Psoas muscle (tissue), 8 donors: Measurements from ENCODE around the gene P2RX2. TPM values are rescaled to one million over a fixed set of nuclear protein-coding genes. Genes with fewer than 3 reads are reported as not detected.

Experiments used
- ATAC-seq, 4 donors: fragments of 200-7000 bp; cut with Tn5 transposase; one replicate each; pipeline ENCODE4 v1.9.1; 2020; ENCODE audit warnings: moderate library complexity in 3 of 4, mild to moderate bottlenecking in 2 of 4
- DNase-seq, 2 donors: peaks; one replicate each; pipeline ENCODE4 v3.0.0-alpha.2; 2020
- H3K27ac ChIP-seq: fragments of 200-600 bp; one replicate; pipeline ENCODE4 v1.8.0; 2022
- H3K27me3 ChIP-seq, 3 donors: fragments of 200-600 bp in 1 of 3; one replicate each; pipeline versions ENCODE4 v1.6.1 to v1.8.0; 2013 to 2022; ENCODE audit warnings: low read length in 2 of 3, mild to moderate bottlenecking in 2 of 3, moderate library complexity in 1 of 3; ENCODE audit not compliant: insufficient read depth in 3 of 3
- H3K36me3 ChIP-seq, 2 donors: fragments of 200-600 bp in 1 of 2; one replicate each; pipeline versions ENCODE4 v1.6.1 to v1.8.0; 2013 to 2022; ENCODE audit warnings: low read depth in 1 of 2, mild to moderate bottlenecking in 1 of 2, moderate library complexity in 1 of 2; ENCODE audit not compliant: insufficient read depth in 1 of 2
- H3K4me1 ChIP-seq: fragments of 200-600 bp; one replicate; pipeline ENCODE4 v1.8.0; 2022
- H3K4me3 ChIP-seq: fragments of 200-600 bp; one replicate; pipeline ENCODE4 v1.8.0; 2022; ENCODE audit warnings: mild to moderate bottlenecking
- H3K9me3 ChIP-seq: fragments of 200-600 bp; one replicate; pipeline ENCODE4 v1.8.0; 2022
- CTCF ChIP-seq: fragments of 200-600 bp; IDR thresholded peaks from one replicate; pipeline ENCODE4 v1.8.0; 2022; ENCODE audit warnings: antibody characterized with exemption
- WGBS, 3 donors: extraction: QIAGEN DNeasy Blood & Tissue Kit; methylation state at CpG; one replicate each; pipeline versions ENCODE4 v1.1.6 to v1.1.7; 2013; 5-methylcytosine and 5-hydroxymethylcytosine counted together
- intact Hi-C, 2 donors: fragments of 100-400 bp; cut with DNase I; formaldehyde crosslinking; loops; one replicate each; pipeline versions ENCODE4 v1.11.0 to v1.14.2; 2022
- polyA plus RNA-seq, 3 donors: library from polyadenylated mRNA; stranded (reverse); fragments of 200-250 nt; gene quantifications; one replicate each; pipeline ENCODE4 v1.2.3, GENCODE V29; 2013
- total RNA-seq, 4 donors: library from RNA; stranded (reverse); fragmentation: NEBNext Ultra II Directional in 2 of 4; extraction: Animal tissue kit (Norgen Biotek cat#: 25700) in 2 of 4; gene quantifications; one replicate each; pipeline versions ENCODE4 v1.2.1 to v1.2.4, GENCODE V29; 2021 to 2023
- donor health status: healthy with polysubstance abuse.
- donor health status: DM: no; HTN: no; CAD: no; lungs with moderate emphysema.
- donor health status: Bipolar disorder and iron deficiency.
- donor health status: healthy.
- donor health status: DM: yes; HTN: yes; CAD: no.
- donor health status: DM: no; HTN: no; CAD: no.
- donor health status: DM: no; HTN: no; CAD: no.
- donor health status: DM: yes; HTN: yes; CAD: no.

The P2RX2 gene
- total and polyA plus RNA-seq, 7 donors: 0.01 TPM; not detected in 6

DNA sequence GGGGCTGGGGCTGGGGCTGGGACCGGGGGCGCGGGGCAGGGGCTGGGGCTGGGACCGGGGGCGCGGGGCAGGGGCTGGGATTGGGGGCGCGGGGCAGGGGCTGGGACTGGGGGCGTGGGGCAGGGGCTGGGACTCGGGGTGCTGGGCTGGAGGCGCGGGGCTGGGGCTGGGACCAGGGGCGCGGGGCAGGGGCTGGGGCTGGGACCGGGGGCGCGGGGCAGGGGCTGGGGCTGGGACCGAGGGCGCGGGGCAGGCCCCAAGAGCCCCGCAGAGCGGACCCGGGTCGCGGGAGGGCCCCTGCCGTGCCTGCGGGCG, 452 bp downstream of the P2RX2 start:
- DNase-seq: peak in 1 of 2 donors; percentile 43
- Histone ChIP-seq H3K4me3 (no peak overlapping the region), H3K9me3 (peaks cover 7% of the 10 kb centered on the region), H3K27ac (no peak overlapping the region), H3K27me3 (peaks cover 0 to 54% (median 32%) of the 10 kb centered on the region in 3 donors), H3K36me3 (peaks cover 0 to under 1% of the 10 kb centered on the region in 2 donors), H3K4me1 (peaks cover 3% of the 10 kb centered on the region)
- ATAC-seq: no peak
- 5 to 9% methylated on average over 18 to 27 of the region's 28 CpGs; no CpG with 5 or more reads in 1 of the 3 donors for WGBS, 3 donors
- intact Hi-C loops: loop anchor here in 1 of 2 donors (5.0 to 10.0 kb wide), 2 partner anchors 202 to 464 kb away; no protein-coding TSS in a partner anchor
- no peak for TF ChIP-seq CTCF

GRCh38 chr12:132619386-132620112, 973 bp downstream of the P2RX2 start:
- Histone ChIP-seq H3K36me3 (peaks cover 0 to 6% of the 10 kb centered on the region in 2 donors), H3K4me1 (peaks cover 3% of the 10 kb centered on the region), H3K27ac (no peak overlapping the region), H3K9me3 (peaks cover 7% of the 10 kb centered on the region), H3K4me3 (no peak overlapping the region), H3K27me3 (peaks cover 0 to 54% (median 32%) of the 10 kb centered on the region in 3 donors)
- ATAC-seq (no peak), DNase-seq (peak in 1 of 2 donors; percentile 45)
- WGBS, 3 donors: 10 to 14% (median 13%) methylated on average over 20 to 53 of the region's 53 CpGs
- TF ChIP-seq CTCF: no peak
- intact Hi-C loops: loop anchor here in 1 of 2 donors (5.0 to 10.0 kb wide), 2 partner anchors 202 to 465 kb away; no protein-coding TSS in a partner anchor

GRCh38 chr12:132620113-132620898, 1.7 kb downstream of the P2RX2 start:
- WGBS, 3 donors: 42 to 50% (median 43%) methylated on average over 25 to 29 of the region's 29 CpGs
- peaks cover 0 to 50% (median 32%) of the 10 kb centered on the region in 3 donors for H3K27me3 ChIP-seq
- no peak for TF ChIP-seq CTCF
- DNase-seq: peak in 1 of 2 donors; percentile 36
- no peak for ATAC-seq
- no peak overlapping the region for H3K4me3 ChIP-seq
- peaks cover 7% of the 10 kb centered on the region for H3K9me3 ChIP-seq
- intact Hi-C loops: no loop called here
- no peak overlapping the region for H3K27ac ChIP-seq
- peaks cover 3% of the 10 kb centered on the region for H3K4me1 ChIP-seq
- H3K36me3 ChIP-seq: peaks cover 0 to 13% of the 10 kb centered on the region in 2 donors

GRCh38 chr12:132620899-132621656, 2.5 kb downstream of the P2RX2 start:
- Histone ChIP-seq H3K27ac (no peak overlapping the region), H3K36me3 (peaks cover 0 to 21% of the 10 kb centered on the region in 2 donors), H3K9me3 (peaks cover 7% of the 10 kb centered on the region), H3K4me1 (peaks cover 3% of the 10 kb centered on the region), H3K4me3 (no peak overlapping the region), H3K27me3 (peaks cover 0 to 43% (median 27%) of the 10 kb centered on the region in 3 donors)
- 62 to 67% (median 63%) methylated on average over 25 to 28 of the region's 28 CpGs for WGBS, 3 donors
- ATAC-seq (no peak), DNase-seq (peak in 1 of 2 donors; percentile 53)
- TF ChIP-seq CTCF: no peak
- intact Hi-C loops: no loop called here
